MM.1S (cell line): Measurements from ENCODE around the gene DPAGT1.
A peak's percentile ranks its signal among the peaks of the same experiment; 100 is the strongest.

ENCODE experiments used
- DNase-seq: peaks from one replicate; pipeline ENCODE4 v3.0.0-alpha.2; 2015
- H2AFZ ChIP-seq: fragments of 300-600 bp; sonication (generic); 2 replicates; pipeline ENCODE4 v1.6.0; 2016; ENCODE audit warnings: antibody characterized with exemption, low read length
- H3F3A ChIP-seq: fragments of 300-600 bp; sonication (generic); 2 replicates; pipeline ENCODE4 v1.6.1; 2016; ENCODE audit warnings: mild to moderate bottlenecking, antibody characterized with exemption, low read length, moderate library complexity, mixed read lengths; ENCODE audit not compliant: insufficient read depth
- H3K27ac ChIP-seq: fragments of 300-600 bp; sonication (generic); 2 replicates; pipeline ENCODE4 v1.5.1; 2016; ENCODE audit warnings: mild to moderate bottlenecking, low read length
- H3K27me3 ChIP-seq: fragments of 300-600 bp; sonication (generic); replicated peaks from 2 replicates; pipeline ENCODE4 v1.6.0; 2016; ENCODE audit warnings: low read length; ENCODE audit not compliant: insufficient read depth
- H3K36me3 ChIP-seq: fragments of 300-600 bp; sonication (generic); replicated peaks from 2 replicates; pipeline ENCODE4 v1.6.1; 2016; ENCODE audit warnings: mild to moderate bottlenecking, low read length, mixed read lengths; ENCODE audit not compliant: insufficient read depth
- H3K4me1 ChIP-seq: fragments of 300-600 bp; sonication (generic); 2 replicates; pipeline ENCODE4 v1.6.1; 2016; ENCODE audit warnings: low read length, mixed read lengths
- H3K4me2 ChIP-seq: fragments of 300-600 bp; sonication (generic); 2 replicates; pipeline ENCODE4 v1.6.0; 2016; ENCODE audit warnings: low read depth, low read length
- H3K4me3 ChIP-seq: fragments of 300-600 bp; sonication (generic); 2 replicates; pipeline ENCODE4 v1.5.1; 2016; ENCODE audit warnings: low read length, mixed read lengths
- H3K79me2 ChIP-seq: fragments of 300-600 bp; sonication (generic); 2 replicates; pipeline ENCODE4 v1.6.1; 2016; ENCODE audit warnings: mixed run types, low read length, mixed read lengths
- H3K9ac ChIP-seq: fragments of 300-600 bp; sonication (generic); 2 replicates; pipeline ENCODE4 v1.6.1; 2016; ENCODE audit warnings: low read length, mixed read lengths
- H3K9me2 ChIP-seq: fragments of 300-600 bp; sonication (generic); replicated peaks from 2 replicates; pipeline ENCODE4 v1.6.1; 2016; ENCODE audit warnings: mild to moderate bottlenecking, low read length, mixed read lengths; ENCODE audit not compliant: insufficient read depth
- H3K9me3 ChIP-seq: fragments of 300-600 bp; sonication (generic); replicated peaks from 2 replicates; pipeline ENCODE4 v1.6.1; 2016; ENCODE audit warnings: mild to moderate bottlenecking, low read length, mixed read lengths; ENCODE audit not compliant: insufficient read depth
- H4K20me1 ChIP-seq: fragments of 300-600 bp; sonication (generic); 2 replicates; pipeline ENCODE4 v1.6.1; 2016; ENCODE audit warnings: mild to moderate bottlenecking, low read length, moderate library complexity, mixed read lengths; ENCODE audit not compliant: insufficient read depth
- EZH2 ChIP-seq: fragments of 300-600 bp; sonication (generic); optimal IDR thresholded peaks from 2 replicates; pipeline ENCODE3; 2017; ENCODE audit warnings: low read depth, mild to moderate bottlenecking, antibody characterized with exemption, low read length, mixed read lengths
- EZH2phosphoT487 ChIP-seq: fragments of 300-600 bp; sonication (generic); IDR thresholded peaks from 2 replicates; pipeline ENCODE4 v1.6.1; 2018; ENCODE audit warnings: antibody characterized with exemption, low read length
- TF ChIP-seq, protein P1 (sequence below): fragments of 300-600 bp; sonication (generic); IDR thresholded peaks from 2 replicates; pipeline ENCODE4 v1.5.1; 2016; ENCODE audit warnings: antibody characterized with exemption, low read length, mixed read lengths

Gene DPAGT1

DNA sequence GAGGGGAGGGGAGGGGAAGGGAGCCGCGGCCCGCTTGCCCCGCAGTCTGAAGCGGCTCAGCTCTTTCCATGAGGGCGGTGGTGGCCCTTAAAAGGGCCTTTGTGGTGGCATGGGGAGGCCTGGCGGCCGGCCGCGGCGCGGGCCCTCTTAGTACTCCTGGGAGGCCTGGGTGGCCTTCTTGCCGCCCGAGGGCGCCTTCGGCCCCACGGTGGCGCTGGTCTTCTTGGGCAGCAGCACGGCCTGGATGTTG is 6.9 kb downstream of the DPAGT1 start:
- Histone ChIP-seq H3F3A (peaks cover 54% of the 10 kb centered on the region), H3K9ac (peak overlapping the region; percentile 84), H3K4me1 (peaks cover 30% of the 10 kb centered on the region), H3K27ac (peak overlapping the region; percentile 65; the same call in 1 of the 2 replicates), H4K20me1 (peaks cover 13% of the 10 kb centered on the region), H2AFZ (no peak overlapping the region), H3K79me2 (peaks cover 36% of the 10 kb centered on the region), H3K4me2 (peak overlapping the region; percentile 97), H3K9me3 (no peaks in the 10 kb centered on the region), H3K4me3 (peak overlapping the region; percentile 74), H3K36me3 (0 out of 2 replicates have a peak, but pooled peaks cover 5% of the 10 kb centered on the region), H3K9me2 (no peaks in the 10 kb centered on the region), H3K27me3 (no peaks in the 10 kb centered on the region)
- no peak for TF ChIP-seq EZH2
- TF ChIP-seq, protein P1, sequence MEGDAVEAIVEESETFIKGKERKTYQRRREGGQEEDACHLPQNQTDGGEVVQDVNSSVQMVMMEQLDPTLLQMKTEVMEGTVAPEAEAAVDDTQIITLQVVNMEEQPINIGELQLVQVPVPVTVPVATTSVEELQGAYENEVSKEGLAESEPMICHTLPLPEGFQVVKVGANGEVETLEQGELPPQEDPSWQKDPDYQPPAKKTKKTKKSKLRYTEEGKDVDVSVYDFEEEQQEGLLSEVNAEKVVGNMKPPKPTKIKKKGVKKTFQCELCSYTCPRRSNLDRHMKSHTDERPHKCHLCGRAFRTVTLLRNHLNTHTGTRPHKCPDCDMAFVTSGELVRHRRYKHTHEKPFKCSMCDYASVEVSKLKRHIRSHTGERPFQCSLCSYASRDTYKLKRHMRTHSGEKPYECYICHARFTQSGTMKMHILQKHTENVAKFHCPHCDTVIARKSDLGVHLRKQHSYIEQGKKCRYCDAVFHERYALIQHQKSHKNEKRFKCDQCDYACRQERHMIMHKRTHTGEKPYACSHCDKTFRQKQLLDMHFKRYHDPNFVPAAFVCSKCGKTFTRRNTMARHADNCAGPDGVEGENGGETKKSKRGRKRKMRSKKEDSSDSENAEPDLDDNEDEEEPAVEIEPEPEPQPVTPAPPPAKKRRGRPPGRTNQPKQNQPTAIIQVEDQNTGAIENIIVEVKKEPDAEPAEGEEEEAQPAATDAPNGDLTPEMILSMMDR = peak; percentile 58
- peak; percentile 68 for DNase-seq

DNA sequence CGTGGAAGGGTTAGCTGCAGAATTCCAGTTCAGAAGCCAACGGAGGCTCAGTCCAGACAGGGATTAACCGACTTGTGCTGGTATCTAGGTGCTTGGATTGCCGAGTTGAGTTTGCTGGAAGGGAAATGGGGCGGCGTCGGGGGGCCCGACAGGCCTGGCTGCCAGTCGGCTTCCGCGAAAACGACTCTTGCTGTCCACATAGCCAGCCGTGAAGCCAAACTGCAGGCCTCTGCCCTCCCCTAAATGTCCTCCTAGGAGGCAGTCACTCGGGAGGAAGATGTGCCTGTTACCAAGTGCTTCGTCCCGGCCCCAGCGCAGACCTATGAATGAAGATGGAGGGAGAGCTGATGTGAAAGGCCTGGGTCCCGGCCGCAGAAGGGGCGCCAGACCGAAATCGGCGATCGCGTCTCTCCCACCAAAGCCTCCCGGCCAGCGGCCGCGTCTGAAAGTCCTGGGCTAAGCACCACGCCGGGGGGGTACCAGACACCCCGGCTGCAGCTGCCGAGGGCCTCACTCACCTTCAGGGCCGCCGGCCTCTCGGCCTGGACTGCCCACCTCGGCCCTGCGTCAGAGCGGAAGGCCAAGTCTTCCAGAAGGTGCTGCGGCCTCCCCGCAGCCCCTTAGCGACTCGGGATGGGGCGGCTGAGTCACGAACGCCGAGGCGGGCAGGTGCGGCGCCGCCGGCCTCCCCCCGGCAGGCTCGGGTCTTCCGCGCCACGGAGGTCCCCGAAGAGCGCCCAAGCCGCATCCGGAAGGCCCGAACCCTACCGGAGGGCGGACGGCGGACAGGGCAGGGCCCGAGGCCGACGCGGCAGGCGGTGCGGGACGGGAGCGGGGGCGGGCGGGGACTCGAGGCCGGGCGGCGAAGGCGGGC is 7.5 kb downstream of the DPAGT1 start:
- H3K9me3 ChIP-seq = no peaks in the 10 kb centered on the region
- peak overlapping the region; percentile 97 for H3K4me2 ChIP-seq
- H3K36me3 ChIP-seq = 0 out of 2 replicates have a peak, but pooled peaks cover 5% of the 10 kb centered on the region
- no peak overlapping the region for H2AFZ ChIP-seq
- peak overlapping the region; percentile 65; the same call in 1 of the 2 replicates for H3K27ac ChIP-seq
- peaks cover 54% of the 10 kb centered on the region for H3F3A ChIP-seq
- H3K79me2 ChIP-seq = peaks cover 34% of the 10 kb centered on the region
- DNase-seq = no peak
- peaks cover 13% of the 10 kb centered on the region for H4K20me1 ChIP-seq
- H3K4me1 ChIP-seq = peaks cover 30% of the 10 kb centered on the region
- peak overlapping the region; percentile 84 for H3K9ac ChIP-seq
- H3K9me2 ChIP-seq = no peaks in the 10 kb centered on the region
- TF ChIP-seq, protein P1 = no peak
- TF ChIP-seq EZH2phosphoT487 (no peak), EZH2 (no peak)
- no peaks in the 10 kb centered on the region for H3K27me3 ChIP-seq
- peak overlapping the region; percentile 74 for H3K4me3 ChIP-seq

DNA sequence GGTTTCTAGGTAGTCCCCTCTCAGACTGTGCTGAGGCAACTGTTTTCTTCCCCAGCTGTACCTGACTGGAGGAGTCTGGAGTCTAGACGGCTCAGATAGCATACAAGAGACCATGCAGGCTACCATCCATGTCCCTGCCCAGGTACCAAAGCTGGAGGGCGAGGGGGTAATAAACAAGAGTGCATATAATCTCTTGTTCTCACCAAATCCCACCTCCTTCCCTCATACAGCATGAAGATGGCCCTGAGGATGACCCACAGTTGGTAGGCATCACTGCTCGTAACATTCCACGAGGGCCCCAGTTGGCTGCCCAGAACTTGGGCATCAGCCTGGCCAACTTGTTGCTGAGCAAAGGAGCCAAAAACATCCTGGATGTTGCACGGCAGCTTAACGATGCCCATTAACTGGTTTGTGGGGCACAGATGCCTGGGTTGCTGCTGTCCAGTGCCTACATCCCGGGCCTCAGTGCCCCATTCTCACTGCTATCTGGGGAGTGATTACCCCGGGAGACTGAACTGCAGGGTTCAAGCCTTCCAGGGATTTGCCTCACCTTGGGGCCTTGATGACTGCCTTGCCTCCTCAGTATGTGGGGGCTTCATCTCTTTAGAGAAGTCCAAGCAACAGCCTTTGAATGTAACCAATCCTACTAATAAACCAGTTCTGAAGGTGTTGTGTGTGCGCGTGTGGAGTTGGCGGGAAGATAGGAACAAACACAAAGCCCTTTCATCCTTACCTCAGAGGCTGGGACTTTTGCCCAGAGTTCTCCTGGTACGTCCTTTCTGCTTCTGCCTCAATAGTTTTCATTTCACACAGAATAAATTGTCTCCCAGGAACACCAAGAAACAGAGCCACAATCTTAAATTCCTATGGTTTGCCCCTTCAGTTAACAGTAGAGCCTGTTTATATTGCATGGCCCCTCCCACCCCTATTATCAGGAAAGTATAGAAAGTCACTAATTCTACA is 8.5 kb downstream of the DPAGT1 start:
- peak overlapping the region; percentile 84; the same call in 1 of the 2 replicates for H3K9ac ChIP-seq
- H3K4me2 ChIP-seq = peak overlapping the region; percentile 97
- peaks cover 54% of the 10 kb centered on the region for H3F3A ChIP-seq
- H3K9me2 ChIP-seq = no peaks in the 10 kb centered on the region
- no peak for TF ChIP-seq EZH2phosphoT487
- no peak for TF ChIP-seq EZH2
- TF ChIP-seq, protein P1 = no peak
- no peak for DNase-seq
- H2AFZ ChIP-seq = no peak overlapping the region
- no peaks in the 10 kb centered on the region for H3K9me3 ChIP-seq
- H3K27me3 ChIP-seq = no peaks in the 10 kb centered on the region
- H4K20me1 ChIP-seq = peaks cover 13% of the 10 kb centered on the region
- H3K36me3 ChIP-seq = 0 out of 2 replicates have a peak, but pooled peaks cover 5% of the 10 kb centered on the region
- H3K4me3 ChIP-seq = peak overlapping the region; percentile 74
- peak overlapping the region; percentile 65; the same call in 1 of the 2 replicates for H3K27ac ChIP-seq
- H3K4me1 ChIP-seq = peaks cover 29% of the 10 kb centered on the region
- peaks cover 34% of the 10 kb centered on the region for H3K79me2 ChIP-seq
